ENCODE measurements around the gene EYA4. TPM values are rescaled to one million over a fixed set of nuclear protein-coding genes. Genes with fewer than 3 reads are reported as not detected.

The EYA4 gene
- total and polyA plus RNA-seq, 2 of the 4 experiments (the other 2 are of a cell fraction) = 5.7 to 11.1 TPM

DNA sequence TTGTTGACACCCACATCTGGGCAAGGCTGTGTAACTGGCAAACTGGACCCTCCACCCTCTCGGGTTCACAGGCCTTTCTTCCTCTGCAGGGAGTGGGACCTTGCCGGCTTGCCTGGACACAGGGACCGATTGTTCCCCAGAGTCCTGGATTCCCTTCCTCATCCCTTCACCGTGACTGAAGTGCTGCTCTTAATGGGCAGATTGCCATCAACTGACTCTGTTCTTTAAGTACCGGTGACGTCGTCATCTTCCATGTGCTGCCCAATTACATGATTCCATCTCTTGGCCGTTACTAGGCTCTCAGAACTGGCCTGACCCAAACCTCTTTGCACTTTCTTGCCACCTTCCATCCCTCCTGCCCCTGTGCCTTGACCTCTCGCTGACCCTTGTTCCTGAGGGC lies 85.4 kb downstream of the EYA4 start:
- ATAC-seq (ENCODE audit: low read depth) (no peak), DNase-seq (no peak)
- Histone ChIP-seq H3K23ac (ENCODE audit: low read depth, low read length) (0 out of 2 replicates have a peak overlapping the region, but pooled peaks have one; percentile 1), H3K14ac (replicated peaks; ENCODE audit: low read depth, low read length) (no peak overlapping the region), H3K36me3 (ENCODE audit: control insufficient read depth, insufficient read depth, low read length) (peaks cover 5% of the 10 kb centered on the region; the same call in 1 of the 2 replicates), H3K27me3 (ENCODE audit: control insufficient read depth, insufficient read depth, low read length) (no peaks in the 10 kb centered on the region), H4K20me1 (ENCODE audit: insufficient read depth, low read length) (no peaks in the 10 kb centered on the region; the same call in 1 of the 2 replicates), H3K18ac (ENCODE audit: low read depth, low read length) (no peak overlapping the region), H2AK5ac (ENCODE audit: low read depth, low read length) (no peak overlapping the region), H4K91ac (ENCODE audit: insufficient read depth, low read depth, low read length) (no peak overlapping the region), H3K9me3 (ENCODE audit: control insufficient read depth, insufficient read depth, low read length) (no peaks in the 10 kb centered on the region), H2BK20ac (ENCODE audit: low read depth, low read length) (no peak overlapping the region), H4K8ac (ENCODE audit: low read depth in 2 of 2, low read length in 2 of 2) (no peak overlapping the region), H3K4me3 (ENCODE audit: insufficient read depth, low read depth, low read length) (no peak overlapping the region), H2BK15ac (ENCODE audit: low read depth, low read length) (no peak overlapping the region), H2BK5ac (ENCODE audit: low read depth, low read length, poor library complexity, severe bottlenecking) (no peak overlapping the region), H3K27ac (ENCODE audit: insufficient read depth, low read length) (no peak overlapping the region), H2AFZ (replicated peaks; ENCODE audit: low read length, poor library complexity) (no peak overlapping the region), H4K5ac (ENCODE audit: low read depth, low read length) (no peak overlapping the region), H3K4ac (ENCODE audit: low read depth, low read length) (no peak overlapping the region), H3K9me1 (ENCODE audit: insufficient read depth, low read length) (peaks cover 8% of the 10 kb centered on the region; the same call in 1 of the 2 replicates), H3K56ac (ENCODE audit: extremely low read depth, insufficient read depth, low read length) (no peak overlapping the region), H3K9ac (ENCODE audit: low read depth, low read length) (no peak overlapping the region), H3K4me1 (ENCODE audit: control insufficient read depth, insufficient read depth, low read length) (no peaks in the 10 kb centered on the region), H3K4me2 (ENCODE audit: low read depth, low read length) (no peak overlapping the region), H2AK9ac (replicated peaks; ENCODE audit: low read depth, low read length, poor library complexity) (no peak overlapping the region), H2BK120ac (ENCODE audit: low read depth, low read length) (no peak overlapping the region), H3K79me1 (ENCODE audit: low read depth in 1 of 2, low read length in 2 of 2) (peaks cover 3 to 5% of the 10 kb centered on the region in 2 experiments; a peak in 3 of 4 replicates)
- in situ Hi-C loops (cut with MboI; ENCODE audit: low sequenced_read_pairs) = no loop called here
- whole genome bisulfite sequencing, 2 experiments (ENCODE audit: extremely low coverage in 2 of 2, insufficient read length in 1 of 2) = 80% methylated on average over 5 of the region's 9 CpGs; no CpG with 5 or more reads in 1 of the 2 experiments
- TF ChIP-seq, protein P1, sequence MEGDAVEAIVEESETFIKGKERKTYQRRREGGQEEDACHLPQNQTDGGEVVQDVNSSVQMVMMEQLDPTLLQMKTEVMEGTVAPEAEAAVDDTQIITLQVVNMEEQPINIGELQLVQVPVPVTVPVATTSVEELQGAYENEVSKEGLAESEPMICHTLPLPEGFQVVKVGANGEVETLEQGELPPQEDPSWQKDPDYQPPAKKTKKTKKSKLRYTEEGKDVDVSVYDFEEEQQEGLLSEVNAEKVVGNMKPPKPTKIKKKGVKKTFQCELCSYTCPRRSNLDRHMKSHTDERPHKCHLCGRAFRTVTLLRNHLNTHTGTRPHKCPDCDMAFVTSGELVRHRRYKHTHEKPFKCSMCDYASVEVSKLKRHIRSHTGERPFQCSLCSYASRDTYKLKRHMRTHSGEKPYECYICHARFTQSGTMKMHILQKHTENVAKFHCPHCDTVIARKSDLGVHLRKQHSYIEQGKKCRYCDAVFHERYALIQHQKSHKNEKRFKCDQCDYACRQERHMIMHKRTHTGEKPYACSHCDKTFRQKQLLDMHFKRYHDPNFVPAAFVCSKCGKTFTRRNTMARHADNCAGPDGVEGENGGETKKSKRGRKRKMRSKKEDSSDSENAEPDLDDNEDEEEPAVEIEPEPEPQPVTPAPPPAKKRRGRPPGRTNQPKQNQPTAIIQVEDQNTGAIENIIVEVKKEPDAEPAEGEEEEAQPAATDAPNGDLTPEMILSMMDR (conservative IDR thresholded peaks at IDR 0.05; ENCODE audit: low read depth, low read length) = no peak
- TF ChIP-seq CEBPB (IDR thresholded peaks at IDR 0.05; ENCODE audit: low read depth, low read length) = no peak
- TF ChIP-seq, protein P2, sequence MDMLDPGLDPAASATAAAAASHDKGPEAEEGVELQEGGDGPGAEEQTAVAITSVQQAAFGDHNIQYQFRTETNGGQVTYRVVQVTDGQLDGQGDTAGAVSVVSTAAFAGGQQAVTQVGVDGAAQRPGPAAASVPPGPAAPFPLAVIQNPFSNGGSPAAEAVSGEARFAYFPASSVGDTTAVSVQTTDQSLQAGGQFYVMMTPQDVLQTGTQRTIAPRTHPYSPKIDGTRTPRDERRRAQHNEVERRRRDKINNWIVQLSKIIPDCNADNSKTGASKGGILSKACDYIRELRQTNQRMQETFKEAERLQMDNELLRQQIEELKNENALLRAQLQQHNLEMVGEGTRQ (IDR thresholded peaks at IDR 0.05; ENCODE audit: low read depth, low read length) = no peak
- TF ChIP-seq POLR2A (IDR thresholded peaks at IDR 0.05; ENCODE audit: low read depth, low read length) = no peak
- no peak for TF ChIP-seq MAFK (IDR thresholded peaks at IDR 0.05; ENCODE audit: low read depth, low read length)
- TF ChIP-seq CHD1 (IDR thresholded peaks at IDR 0.05; ENCODE audit: low read depth, low read length) = no peak
- TF ChIP-seq RFX5 (IDR thresholded peaks at IDR 0.05; ENCODE audit: low read depth, low read length) = no peak
- TF ChIP-seq, protein P3, sequence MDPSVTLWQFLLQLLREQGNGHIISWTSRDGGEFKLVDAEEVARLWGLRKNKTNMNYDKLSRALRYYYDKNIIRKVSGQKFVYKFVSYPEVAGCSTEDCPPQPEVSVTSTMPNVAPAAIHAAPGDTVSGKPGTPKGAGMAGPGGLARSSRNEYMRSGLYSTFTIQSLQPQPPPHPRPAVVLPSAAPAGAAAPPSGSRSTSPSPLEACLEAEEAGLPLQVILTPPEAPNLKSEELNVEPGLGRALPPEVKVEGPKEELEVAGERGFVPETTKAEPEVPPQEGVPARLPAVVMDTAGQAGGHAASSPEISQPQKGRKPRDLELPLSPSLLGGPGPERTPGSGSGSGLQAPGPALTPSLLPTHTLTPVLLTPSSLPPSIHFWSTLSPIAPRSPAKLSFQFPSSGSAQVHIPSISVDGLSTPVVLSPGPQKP (IDR thresholded peaks at IDR 0.05; ENCODE audit: borderline replicate concordance, low read depth, low read length) = no peak
- no peak for TF ChIP-seq BHLHE40 (IDR thresholded peaks at IDR 0.05; ENCODE audit: low read depth, low read length)
- TF ChIP-seq RCOR1 (IDR thresholded peaks at IDR 0.05; ENCODE audit: insufficient replicate concordance, low read length) = no peak
- TF ChIP-seq SMC3 (IDR thresholded peaks at IDR 0.05; ENCODE audit: low read depth, low read length) = no peak
- no peak for TF ChIP-seq MAZ (IDR thresholded peaks at IDR 0.05; ENCODE audit: borderline replicate concordance, low read depth, low read length)
- TF ChIP-seq RAD21 (IDR thresholded peaks at IDR 0.05; ENCODE audit: low read length) = no peak
- no peak for TF ChIP-seq FOS (IDR thresholded peaks at IDR 0.05; ENCODE audit: low read depth, low read length)
- no peak for TF ChIP-seq NFE2L2 (IDR thresholded peaks at IDR 0.05; ENCODE audit: low read depth, low read length)
- no peak for TF ChIP-seq MXI1 (IDR thresholded peaks at IDR 0.05; ENCODE audit: borderline replicate concordance, low read depth, low read length)
- intact Hi-C loops (cut with micrococcal nuclease) = no loop called here
- dilution Hi-C loops (cut with HindIII; ENCODE audit: low sequenced_read_pairs, unreplicated experiment) = no loop called here
- ChIA-PET POLR2A (ENCODE audit: unreplicated experiment) (no interaction called here), CTCF (interaction anchor here (0.6 kb wide), 1 partner anchor 134 kb away, joined by 3 read pairs; no protein-coding TSS in a partner anchor)
- no TSS peak for BruUV-seq (replicated peaks)

Data from IMR-90 (cell line).